HEK293 (cell line): Measurements from ENCODE around the gene LYL1.

ENCODE experiments used
- CTCF ChIA-PET: fragments of 350-600 bp; formaldehyde crosslinking; extraction: SDS; loops from one replicate; lab custom pipeline; 2021; ENCODE audit warnings: antibody characterized with exemption; lab: Yijun Ruan, JAX
- POLR2A ChIA-PET: fragments of 300-600 bp; formaldehyde crosslinking; extraction: SDS; loops from one replicate; lab custom pipeline; 2020; ENCODE audit warnings: antibody characterized with exemption, inconsistent platforms; lab: Yijun Ruan, JAX
- H3K27ac ChIP-seq: fragments of 200-500 bp; sonication (Bioruptor generic); 2 replicates; pipeline ENCODE4 v1.5.1; 2014; ENCODE audit warnings: low read depth, low read length, control low read depth, inconsistent platforms; ENCODE audit errors: extremely low read depth
- H3K36me3 ChIP-seq, 2 experiments: fragments of 200-500 bp in 1 of 2; sonication (Bioruptor generic) in 1 of 2; 1 replicate in 1 of 2; 2 replicates in 1 of 2; pipeline ENCODE4 v1.5.1; 2014 to 2017; ENCODE audit warnings: inconsistent platforms in 2 of 2, low read length in 2 of 2; ENCODE audit not compliant: control insufficient read depth in 2 of 2, insufficient read depth in 1 of 2
- H3K4me1 ChIP-seq: fragments of 200-500 bp; sonication (Bioruptor generic); 2 replicates; pipeline ENCODE4 v1.5.1; 2014; ENCODE audit warnings: mild to moderate bottlenecking, low read length, inconsistent platforms; ENCODE audit not compliant: control insufficient read depth, insufficient read depth
- H3K4me3 ChIP-seq: 2 replicates; pipeline ENCODE4 v1.5.1; 2011; ENCODE audit warnings: low read depth, mild to moderate bottlenecking, control low read depth, low read length, moderate library complexity
- H3K9me3 ChIP-seq: fragments of 200-500 bp; sonication (Bioruptor generic); 2 replicates; pipeline ENCODE4 v1.5.1; 2014; ENCODE audit warnings: low read depth, low read length, inconsistent platforms; ENCODE audit not compliant: control insufficient read depth, insufficient read depth
- EGR2 ChIP-seq: fragments of 450-650 bp; formaldehyde crosslinking; IDR thresholded peaks from 2 replicates; pipeline ENCODE4 v1.5.1; 2016; ENCODE audit warnings: low read depth, missing biosample characterization, missing genetic modification characterization
- GLIS1 ChIP-seq: fragments of 450-650 bp; formaldehyde crosslinking; IDR thresholded peaks from 2 replicates; pipeline ENCODE4 v1.5.1; 2016; ENCODE audit warnings: missing biosample characterization, missing genetic modification characterization
- GLIS2 ChIP-seq: fragments of 450-650 bp; formaldehyde crosslinking; IDR thresholded peaks from 2 replicates; pipeline ENCODE4 v1.5.1; 2016; ENCODE audit warnings: missing biosample characterization, missing genetic modification characterization
- SETDB1 ChIP-seq: IDR thresholded peaks from one replicate; pipeline ENCODE4 v1.6.1; 2017; ENCODE audit warnings: mild to moderate bottlenecking, low read length, moderate library complexity, mixed read lengths; ENCODE audit not compliant: insufficient read length
- ZEB2 ChIP-seq: fragments of 450-650 bp; formaldehyde crosslinking; IDR thresholded peaks from 2 replicates; pipeline ENCODE4 v1.5.1; 2016; ENCODE audit warnings: missing biosample characterization, missing genetic modification characterization
- ZFHX2 ChIP-seq: fragments of 450-650 bp; formaldehyde crosslinking; conservative IDR thresholded peaks from 2 replicates; pipeline ENCODE4 v1.5.1; 2016; ENCODE audit warnings: missing biosample characterization, missing genetic modification characterization
- ZIC2 ChIP-seq: fragments of 450-650 bp; formaldehyde crosslinking; IDR thresholded peaks from 2 replicates; pipeline ENCODE4 v1.5.1; 2016; ENCODE audit warnings: missing biosample characterization, missing genetic modification characterization
- ZNF274 ChIP-seq, 2 experiments: fragments of 200-500 bp in 1 of 2; fragments of 450-650 bp in 1 of 2; sonication (Bioruptor generic) in 1 of 2; formaldehyde crosslinking in 1 of 2; IDR thresholded peaks; 2 replicates each; pipeline versions ENCODE4 v1.5.1 to v1.6.1; 2014 to 2016; ENCODE audit warnings: borderline replicate concordance in 1 of 2, inconsistent platforms in 1 of 2, low read length in 1 of 2, missing biosample characterization in 1 of 2, missing genetic modification characterization in 1 of 2
- ZNF366 ChIP-seq: fragments of 450-650 bp; formaldehyde crosslinking; conservative IDR thresholded peaks from 2 replicates; pipeline ENCODE4 v1.5.1; 2016; ENCODE audit warnings: missing biosample characterization, missing genetic modification characterization
- ZNF391 ChIP-seq: fragments of 450-650 bp; formaldehyde crosslinking; IDR thresholded peaks from 2 replicates; pipeline ENCODE4 v1.5.1; 2016; ENCODE audit warnings: low read depth, missing biosample characterization, missing genetic modification characterization, borderline replicate concordance
- ZNF426 ChIP-seq: fragments of 450-650 bp; formaldehyde crosslinking; IDR thresholded peaks from 2 replicates; pipeline ENCODE4 v1.5.1; 2017; ENCODE audit warnings: missing biosample characterization, missing genetic modification characterization, mild to moderate bottlenecking, inconsistent platforms, moderate library complexity
- ZNF514 ChIP-seq: fragments of 450-650 bp; formaldehyde crosslinking; IDR thresholded peaks from 2 replicates; pipeline ENCODE4 v1.5.1; 2016; ENCODE audit warnings: missing biosample characterization, missing genetic modification characterization
- ZNF600 ChIP-seq: fragments of 450-650 bp; formaldehyde crosslinking; IDR thresholded peaks from 2 replicates; pipeline ENCODE4 v1.5.1; 2016; ENCODE audit warnings: missing biosample characterization, missing genetic modification characterization
- ZNF707 ChIP-seq: fragments of 450-650 bp; formaldehyde crosslinking; IDR thresholded peaks from 2 replicates; pipeline ENCODE4 v1.5.1; 2016; ENCODE audit warnings: missing biosample characterization, missing genetic modification characterization
- ZSCAN16 ChIP-seq: fragments of 450-650 bp; formaldehyde crosslinking; IDR thresholded peaks from 2 replicates; pipeline ENCODE4 v1.5.1; 2016; ENCODE audit warnings: missing biosample characterization, missing genetic modification characterization

Gene LYL1

GRCh38 chr19:13074378-13074777 lies 28.3 kb downstream of the LYL1 start:
- H3K27ac ChIP-seq: no peak overlapping the region
- TF ChIP-seq ZNF426 (tag by site-specific recombination): no peak
- peak; percentile 70 for TF ChIP-seq EGR2 (tag by site-specific recombination)
- TF ChIP-seq ZFHX2 (tag by site-specific recombination): peak; percentile 66
- peak; percentile 32; the same call in 1 of the 2 replicates for TF ChIP-seq ZIC2
- no peak for TF ChIP-seq ZNF514
- TF ChIP-seq, all 188 proteins: peak for 3
- no peak overlapping the region for H3K4me3 ChIP-seq
- H3K4me1 ChIP-seq: peaks cover 9% of the 10 kb centered on the region
- ChIA-PET CTCF (interaction anchor here (0.6 to 7.3 kb wide), 5 partner anchors 12 to 109 kb away, joined by 3 to 57 read pairs (median 6); no protein-coding TSS in a partner anchor), POLR2A (no interaction called here)
- H3K9me3 ChIP-seq: no peaks in the 10 kb centered on the region
- no peaks in the 10 kb centered on the region for H3K36me3 ChIP-seq

GRCh38 chr19:13073263-13073662 lies 29.4 kb downstream of the LYL1 start:
- TF ChIP-seq ZNF600: peak; percentile 67
- no peak for TF ChIP-seq ZEB2
- no peak overlapping the region for H3K27ac ChIP-seq
- H3K9me3 ChIP-seq: no peaks in the 10 kb centered on the region
- H3K36me3 ChIP-seq: no peaks in the 10 kb centered on the region
- CTCF ChIA-PET: interaction anchor here (0.6 to 7.3 kb wide), 6 partner anchors 11 to 108 kb away, joined by 3 to 57 read pairs (median 6); no protein-coding TSS in a partner anchor
- no peaks in the 10 kb centered on the region; the same call in 1 of the 2 replicates for H3K4me1 ChIP-seq
- H3K4me3 ChIP-seq: no peak overlapping the region
- POLR2A ChIA-PET: interaction anchor here (0.5 kb wide), 1 partner anchor 10 kb away, joined by 4 read pairs; no protein-coding TSS in a partner anchor

GRCh38 chr19:13072188-13072908 lies 30.3 kb downstream of the LYL1 start:
- POLR2A ChIA-PET: no interaction called here
- Histone ChIP-seq H3K27ac (no peak overlapping the region), H3K4me1 (no peaks in the 10 kb centered on the region; the same call in 1 of the 2 replicates)

GRCh38 chr19:13071444-13072187 lies 31.0 kb downstream of the LYL1 start:
- TF ChIP-seq GLIS2 (tag by site-specific recombination): 0 out of 2 replicates have a peak, but pooled peaks have one; percentile 13
- TF ChIP-seq GLIS1: no peak
- no peak overlapping the region for H3K4me3 ChIP-seq
- POLR2A ChIA-PET: no interaction called here
- no peaks in the 10 kb centered on the region for H3K9me3 ChIP-seq
- CTCF ChIA-PET: interaction anchor here (0.8 to 7.3 kb wide), 3 partner anchors 9 to 94 kb away, joined by 3 to 57 read pairs (median 13); no protein-coding TSS in a partner anchor
- H3K27ac ChIP-seq: no peak overlapping the region
- H3K4me1 ChIP-seq: no peaks in the 10 kb centered on the region; the same call in 1 of the 2 replicates
- no peaks in the 10 kb centered on the region for H3K36me3 ChIP-seq

More at GRCh38 chr19:13072188-13072908, 30.3 kb downstream of the LYL1 start:
- TF ChIP-seq ZNF274 (IDR thresholded peaks at IDR 0.05; ENCODE audit: low read length) (no peak), ZNF274 (tag by site-specific recombination; IDR thresholded peaks at IDR 0.05; ENCODE audit: borderline replicate concordance) (no peak), ZNF391 (tag by site-specific recombination) (no peak), ZNF707 (tag by site-specific recombination) (no peak), ZSCAN16 (tag by site-specific recombination) (no peak), SETDB1 (no peak), ZNF366 (no peak)
- H3K9me3 ChIP-seq: no peaks in the 10 kb centered on the region
- H3K36me3 ChIP-seq: no peaks in the 10 kb centered on the region
- no peak overlapping the region for H3K4me3 ChIP-seq
- CTCF ChIA-PET: interaction anchor here (0.8 to 7.3 kb wide), 2 partner anchors 10 to 95 kb away, joined by 3 to 57 read pairs; no protein-coding TSS in a partner anchor
